ENCODE results near the gene UCN.

UCN gene

GRCh38 chr2:27264753-27265535, 43.3 kb downstream of the UCN start:
- peak overlapping the region; percentile 3 to 30 for H3K4me3 ChIP-seq (replicated peaks in 1 of 2; ENCODE audit: low read depth in 2 of 2, low read length in 2 of 2)
- TF ChIP-seq CTCF (IDR thresholded peaks at IDR 0.05; ENCODE audit: low read depth, low read length), result peak; percentile 25
- DNase-seq (ENCODE audit: low read depth in 2 of 2), result peak; percentile 36 to 43

- no peak for DNase-seq (ENCODE audit: low read depth in 2 of 2)
- H3K4me3 ChIP-seq (replicated peaks in 1 of 2; ENCODE audit: low read depth in 2 of 2, low read length in 2 of 2), result no peak overlapping the region
- TF ChIP-seq CTCF (IDR thresholded peaks at IDR 0.05; ENCODE audit: low read depth, low read length), result no peak
Measured at GRCh38 chr2:27264253-27264752, 43.9 kb downstream of the UCN start.

- DNase-seq (ENCODE audit: low read depth in 2 of 2), result no peak
Measured at GRCh38 chr2:27263287-27264252, 44.7 kb downstream of the UCN start.

GRCh38 chr2:27262379-27263286, 45.6 kb downstream of the UCN start, which contains the start of gene SLC30A3:
Gene SLC30A3 (minus strand): TSS chr2:27263047. CDS start chr2:27262906, 141 bp downstream.
- H3K4me3 ChIP-seq (replicated peaks in 1 of 2; ENCODE audit: low read depth in 2 of 2, low read length in 2 of 2), result peak within 1 kb of the TSS; percentile 36 to 39
- peak; percentile 27 to 39 for DNase-seq (ENCODE audit: low read depth in 2 of 2)
- TF ChIP-seq CTCF (IDR thresholded peaks at IDR 0.05; ENCODE audit: low read depth, low read length), result no peak

More at GRCh38 chr2:27263287-27264252, 44.7 kb downstream of the UCN start:
- H3K4me3 ChIP-seq (replicated peaks in 1 of 2; ENCODE audit: low read depth in 2 of 2, low read length in 2 of 2), result peak overlapping the region; percentile 25 to 39
- TF ChIP-seq CTCF (IDR thresholded peaks at IDR 0.05; ENCODE audit: low read depth, low read length), result no peak

GRCh38 chr2:27261926-27262298, 46.3 kb downstream of the UCN start:
- no peak overlapping the region for H3K4me3 ChIP-seq (replicated peaks in 1 of 2; ENCODE audit: low read depth in 2 of 2, low read length in 2 of 2)
- no peak for DNase-seq (ENCODE audit: low read depth in 2 of 2)
- no peak for TF ChIP-seq CTCF (IDR thresholded peaks at IDR 0.05; ENCODE audit: low read depth, low read length)

All from cardiac fibroblast (primary cell).